ENCODE measurements around the gene KCNB1.

- TF ChIP-seq CTCF (IDR thresholded peaks at IDR 0.05) (no peak), EP300 (IDR thresholded peaks at IDR 0.05) (no peak), POLR2A (IDR thresholded peaks at IDR 0.05) (no peak)
Measured at GRCh38 chr20:49403911-49404310, 78.6 kb downstream of the KCNB1 start.

All from stomach (tissue), 4 donors.